ENCODE data around the gene MXI1.

The MXI1 gene

GRCh38 chr10:110304394-110304779, 97.0 kb downstream of the MXI1 start:
- TF ChIP-seq OSR1 (CRISPR knock-in tag; IDR thresholded peaks at IDR 0.05) (no peak), CREB5 (CRISPR knock-in tag; IDR thresholded peaks at IDR 0.05; ENCODE audit: low read depth) (no peak), ZFP3 (CRISPR knock-in tag; IDR thresholded peaks at IDR 0.05) (no peak), RARB (CRISPR knock-in tag; IDR thresholded peaks at IDR 0.05) (no peak), TSHZ2 (CRISPR knock-in tag; IDR thresholded peaks at IDR 0.05) (no peak), PPARA (CRISPR knock-in tag; IDR thresholded peaks at IDR 0.05; ENCODE audit: borderline replicate concordance) (no peak), GLIS3 (CRISPR knock-in tag; IDR thresholded peaks at IDR 0.05) (no peak), ZNF8 (CRISPR knock-in tag; IDR thresholded peaks at IDR 0.05) (no peak), ESRRG (CRISPR knock-in tag; IDR thresholded peaks at IDR 0.05) (no peak), ARNTL (CRISPR knock-in tag; IDR thresholded peaks at IDR 0.05; ENCODE audit: borderline replicate concordance, low read depth) (no peak), CSDC2 (CRISPR knock-in tag; IDR thresholded peaks at IDR 0.05) (no peak), ZC3H10 (CRISPR knock-in tag; IDR thresholded peaks at IDR 0.05) (no peak), ISL1 (CRISPR knock-in tag; IDR thresholded peaks at IDR 0.05) (no peak), ZNF565 (CRISPR knock-in tag; conservative IDR thresholded peaks at IDR 0.05; ENCODE audit: low read depth) (no peak)
- ATAC-seq: peak; percentile 71

GRCh38 chr10:110304780-110305421, 97.5 kb downstream of the MXI1 start, which contains the start of gene SMNDC1:
Gene SMNDC1 (minus strand): TSS chr10:110304920. CDS start chr10:110303587, 1,333 bp downstream.
- peak; percentile 94 for ATAC-seq
- peak; percentile 34; the same call in 1 of the 2 replicates for TF ChIP-seq ZNF70 (CRISPR knock-in tag; IDR thresholded peaks at IDR 0.05)
- TF ChIP-seq PATZ1 (CRISPR knock-in tag; IDR thresholded peaks at IDR 0.05; ENCODE audit: borderline replicate concordance): peak; percentile 65; the same call in 1 of the 2 replicates
- TF ChIP-seq POU6F1 (CRISPR knock-in tag; IDR thresholded peaks at IDR 0.05; ENCODE audit: borderline replicate concordance, low read depth): no peak

- peak; percentile 61 for ATAC-seq
- no peak for TF ChIP-seq CREB5 (CRISPR knock-in tag; IDR thresholded peaks at IDR 0.05; ENCODE audit: low read depth)
- TF ChIP-seq TOX (CRISPR knock-in tag; IDR thresholded peaks at IDR 0.05; ENCODE audit: borderline replicate concordance): no peak
- TF ChIP-seq RARB (CRISPR knock-in tag; IDR thresholded peaks at IDR 0.05): no peak
- TF ChIP-seq PATZ1 (CRISPR knock-in tag; IDR thresholded peaks at IDR 0.05; ENCODE audit: borderline replicate concordance): no peak
- TF ChIP-seq ISL1 (CRISPR knock-in tag; IDR thresholded peaks at IDR 0.05): no peak
- TF ChIP-seq ZNF8 (CRISPR knock-in tag; IDR thresholded peaks at IDR 0.05): no peak
- no peak for TF ChIP-seq BACH2 (CRISPR knock-in tag; IDR thresholded peaks at IDR 0.05; ENCODE audit: borderline replicate concordance)
- TF ChIP-seq ZFP30 (CRISPR knock-in tag; IDR thresholded peaks at IDR 0.05): no peak
- no peak for TF ChIP-seq ZC3H10 (CRISPR knock-in tag; IDR thresholded peaks at IDR 0.05)
- TF ChIP-seq ZNF565 (CRISPR knock-in tag; conservative IDR thresholded peaks at IDR 0.05; ENCODE audit: low read depth): no peak
- TF ChIP-seq GLIS3 (CRISPR knock-in tag; IDR thresholded peaks at IDR 0.05): no peak
- no peak for TF ChIP-seq PPARA (CRISPR knock-in tag; IDR thresholded peaks at IDR 0.05; ENCODE audit: borderline replicate concordance)
These were observed 98.5 kb downstream of the MXI1 start for GRCh38 chr10:110305767-110306451.
